Left lung (tissue), 10 donors: Measurements from ENCODE around the gene TOLLIP. TPM values are rescaled to one million over a fixed set of nuclear protein-coding genes. Genes with fewer than 3 reads are reported as not detected.

ENCODE experiments used
- ATAC-seq: fragments of 200-7000 bp; cut with Tn5 transposase; one replicate; pipeline ENCODE4 v1.9.1; 2020; ENCODE audit warnings: moderate library complexity
- DNase-seq, 4 donors: peaks; one replicate each; pipeline ENCODE4 v3.0.0-alpha.2; 2013 to 2020
- H3K27ac ChIP-seq, 2 donors: fragments of 200-600 bp; sonication (generic) in 1 of 2; one replicate each; pipeline versions ENCODE4 v1.5.0 to v1.8.0; 2020 to 2021
- H3K27me3 ChIP-seq, 2 donors: fragments of 200-600 bp; sonication (generic) in 1 of 2; one replicate each; pipeline versions ENCODE4 v1.5.0 to v1.8.0; 2020 to 2021
- H3K36me3 ChIP-seq, 2 donors: fragments of 200-600 bp; sonication (generic) in 1 of 2; one replicate each; pipeline versions ENCODE4 v1.5.0 to v1.8.0; 2020 to 2021
- H3K4me1 ChIP-seq, 2 donors: fragments of 200-600 bp; one replicate each; pipeline ENCODE4 v1.8.0; 2021
- H3K4me3 ChIP-seq, 2 donors: fragments of 200-600 bp; sonication (generic) in 1 of 2; one replicate each; pipeline versions ENCODE4 v1.5.0 to v1.8.0; 2020 to 2021; ENCODE audit warnings: mild to moderate bottlenecking in 1 of 2
- H3K9me3 ChIP-seq, 2 donors: fragments of 200-600 bp; sonication (generic) in 1 of 2; one replicate each; pipeline versions ENCODE4 v1.5.0 to v1.8.0; 2020 to 2021
- intact Hi-C, 2 donors: fragments of 100-400 bp; cut with DNase I; formaldehyde crosslinking; loops; one replicate each; pipeline versions ENCODE4 v1.11.2 to v1.14.2; 2022
- polyA plus RNA-seq, 6 donors: library from polyadenylated mRNA; unstranded; fragments of 120-200 nt; gene quantifications; one replicate each; pipeline ENCODE4 v1.2.1, GENCODE V29; 2013; ENCODE audit not compliant: insufficient read length in 6 of 6
- total RNA-seq, 2 donors: library from RNA; stranded (reverse); fragmentation: NEBNext Ultra II Directional; extraction: Animal tissue kit (Norgen Biotek cat#: 25700); gene quantifications; one replicate each; pipeline ENCODE4 v1.2.1, GENCODE V29; 2021
- TF ChIP-seq, protein P1 (sequence below), 2 donors: fragments of 200-600 bp; sonication (generic) in 1 of 2; IDR thresholded peaks; one replicate each; pipeline versions ENCODE4 v1.5.0 to v1.8.0; 2021; ENCODE audit warnings: antibody characterized with exemption in 2 of 2
- donor health status: DM: no; HTN: yes; CAD: no.
- donor health status: DM: no; HTN: no; CAD: no.

Gene TOLLIP
- total and polyA plus RNA-seq, 8 donors: 22.4 to 63.5 (median 27.2) TPM

DNA sequence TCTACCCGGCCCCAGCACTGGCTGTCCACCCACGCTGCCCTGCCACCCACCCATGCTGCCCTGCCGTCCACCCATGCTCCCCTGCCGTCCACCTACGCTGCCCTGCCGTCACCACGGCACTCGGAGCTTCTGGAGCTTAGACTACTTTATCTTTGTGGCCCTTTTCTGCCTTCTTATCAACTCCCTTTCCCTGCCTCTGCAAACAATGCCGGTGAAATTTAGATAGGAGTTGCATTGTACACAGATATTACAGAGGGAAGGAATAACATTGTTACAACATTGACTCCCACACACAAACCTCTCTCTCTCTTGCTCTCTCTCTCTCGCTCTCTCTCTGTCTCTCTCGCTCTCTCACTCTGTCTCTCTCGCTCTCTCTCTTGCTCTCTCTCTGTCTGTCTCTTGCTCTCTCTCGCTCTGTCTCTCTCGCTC is 46.6 kb upstream of the TOLLIP start:
- Histone ChIP-seq H3K9me3 (no peaks in the 10 kb centered on the region), H3K27ac (no peak overlapping the region), H3K4me3 (no peak overlapping the region), H3K36me3 (no peaks in the 10 kb centered on the region), H3K4me1 (no peaks in the 10 kb centered on the region), H3K27me3 (peaks cover 0 to 35% of the 10 kb centered on the region in 2 donors)
- DNase-seq (no peak), ATAC-seq (no peak)
- intact Hi-C loops: no loop called here
- TF ChIP-seq, protein P1, sequence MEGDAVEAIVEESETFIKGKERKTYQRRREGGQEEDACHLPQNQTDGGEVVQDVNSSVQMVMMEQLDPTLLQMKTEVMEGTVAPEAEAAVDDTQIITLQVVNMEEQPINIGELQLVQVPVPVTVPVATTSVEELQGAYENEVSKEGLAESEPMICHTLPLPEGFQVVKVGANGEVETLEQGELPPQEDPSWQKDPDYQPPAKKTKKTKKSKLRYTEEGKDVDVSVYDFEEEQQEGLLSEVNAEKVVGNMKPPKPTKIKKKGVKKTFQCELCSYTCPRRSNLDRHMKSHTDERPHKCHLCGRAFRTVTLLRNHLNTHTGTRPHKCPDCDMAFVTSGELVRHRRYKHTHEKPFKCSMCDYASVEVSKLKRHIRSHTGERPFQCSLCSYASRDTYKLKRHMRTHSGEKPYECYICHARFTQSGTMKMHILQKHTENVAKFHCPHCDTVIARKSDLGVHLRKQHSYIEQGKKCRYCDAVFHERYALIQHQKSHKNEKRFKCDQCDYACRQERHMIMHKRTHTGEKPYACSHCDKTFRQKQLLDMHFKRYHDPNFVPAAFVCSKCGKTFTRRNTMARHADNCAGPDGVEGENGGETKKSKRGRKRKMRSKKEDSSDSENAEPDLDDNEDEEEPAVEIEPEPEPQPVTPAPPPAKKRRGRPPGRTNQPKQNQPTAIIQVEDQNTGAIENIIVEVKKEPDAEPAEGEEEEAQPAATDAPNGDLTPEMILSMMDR (IDR thresholded peaks at IDR 0.05): no peak

DNA sequence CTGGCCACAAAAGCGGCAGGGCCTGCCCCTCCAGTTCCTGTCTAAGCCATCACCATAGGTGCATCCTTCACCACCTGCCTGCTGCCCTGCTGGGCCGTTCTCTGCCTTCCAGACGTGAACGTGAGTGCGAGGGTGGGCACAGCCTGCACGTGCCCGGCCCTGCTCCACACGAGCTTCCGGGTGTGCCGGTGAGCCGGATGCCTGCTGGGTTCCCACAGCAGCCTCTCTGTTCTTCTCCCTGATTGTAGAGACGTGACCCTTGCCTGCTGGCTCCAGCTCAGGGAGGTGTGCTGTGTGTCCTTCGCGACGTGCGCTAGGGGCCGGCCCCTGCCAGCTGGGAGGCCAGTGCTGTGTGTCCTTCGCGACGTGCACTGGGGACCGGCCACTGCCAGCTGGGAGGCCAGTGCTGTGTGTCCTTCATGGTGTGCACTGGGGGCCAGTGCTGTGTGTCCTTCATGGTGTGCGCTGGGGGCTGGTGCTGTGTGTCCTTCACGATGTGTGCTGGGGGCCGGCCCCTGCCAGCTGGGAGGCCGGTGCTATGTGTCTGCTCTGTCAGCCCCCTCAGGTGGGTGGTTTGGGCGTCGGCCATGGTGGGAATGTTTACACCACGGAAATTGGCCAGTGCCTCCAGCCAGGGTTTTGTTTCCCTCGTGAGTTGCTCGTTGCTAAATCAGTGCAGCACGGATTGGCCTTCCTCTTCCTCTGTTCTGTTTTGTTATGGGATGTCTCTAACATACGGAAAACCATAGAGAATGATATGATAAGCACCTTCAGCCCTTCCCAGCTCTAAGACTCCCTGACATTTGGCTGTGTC is 44.9 kb upstream of the TOLLIP start:
- Histone ChIP-seq H3K27ac (no peak overlapping the region), H3K9me3 (no peaks in the 10 kb centered on the region), H3K4me3 (no peak overlapping the region), H3K36me3 (no peaks in the 10 kb centered on the region), H3K27me3 (peaks cover 0 to 50% of the 10 kb centered on the region in 2 donors), H3K4me1 (no peaks in the 10 kb centered on the region)
- intact Hi-C loops: no loop called here
- ATAC-seq (no peak), DNase-seq (no peak)
- TF ChIP-seq, protein P1 (IDR thresholded peaks at IDR 0.05): no peak

DNA sequence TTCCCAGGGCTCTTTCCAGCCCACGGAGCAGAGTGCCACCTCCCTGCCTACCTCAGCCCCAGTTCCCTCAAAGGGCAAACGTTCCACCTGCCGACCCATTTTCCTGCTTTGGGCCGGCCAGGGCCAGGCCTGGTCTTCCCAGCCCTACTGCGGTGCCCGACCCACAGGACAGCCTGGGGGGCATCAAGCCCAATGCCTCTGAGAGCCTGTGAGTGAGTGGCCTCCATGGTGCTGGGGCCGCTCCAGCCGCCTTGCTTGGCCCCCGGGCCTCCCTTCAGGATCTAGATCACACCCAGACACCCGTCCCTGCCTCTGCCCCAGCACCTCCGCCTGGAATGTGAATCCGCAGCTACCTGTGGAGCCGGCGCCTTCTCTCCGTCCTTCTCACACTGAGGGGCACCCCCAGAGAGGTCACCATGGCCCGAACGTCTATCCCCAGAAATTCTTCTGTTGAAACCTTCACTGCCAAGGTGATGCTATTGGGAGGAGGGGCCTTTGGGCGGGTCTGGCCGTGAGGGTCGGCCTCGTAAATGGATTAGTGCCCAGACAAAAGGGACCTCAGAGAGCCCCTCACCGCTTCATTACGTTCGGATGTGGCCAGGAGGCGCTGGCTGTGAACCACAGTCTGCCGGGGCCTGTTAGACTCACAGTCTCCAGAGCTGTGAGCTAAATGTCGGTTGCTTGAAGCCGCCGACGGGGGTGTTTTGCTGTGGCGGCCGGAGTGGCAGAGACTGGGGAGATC is 44.1 kb upstream of the TOLLIP start:
- DNase-seq (no peak), ATAC-seq (no peak)
- H3K9me3 ChIP-seq: no peaks in the 10 kb centered on the region
- H3K27me3 ChIP-seq: peaks cover 0 to 58% of the 10 kb centered on the region in 2 donors
- H3K4me3 ChIP-seq: no peak overlapping the region
- no peaks in the 10 kb centered on the region for H3K36me3 ChIP-seq
- TF ChIP-seq, protein P1 (IDR thresholded peaks at IDR 0.05): no peak
- intact Hi-C loops: no loop called here
- H3K27ac ChIP-seq: no peak overlapping the region
- H3K4me1 ChIP-seq: no peaks in the 10 kb centered on the region

DNA sequence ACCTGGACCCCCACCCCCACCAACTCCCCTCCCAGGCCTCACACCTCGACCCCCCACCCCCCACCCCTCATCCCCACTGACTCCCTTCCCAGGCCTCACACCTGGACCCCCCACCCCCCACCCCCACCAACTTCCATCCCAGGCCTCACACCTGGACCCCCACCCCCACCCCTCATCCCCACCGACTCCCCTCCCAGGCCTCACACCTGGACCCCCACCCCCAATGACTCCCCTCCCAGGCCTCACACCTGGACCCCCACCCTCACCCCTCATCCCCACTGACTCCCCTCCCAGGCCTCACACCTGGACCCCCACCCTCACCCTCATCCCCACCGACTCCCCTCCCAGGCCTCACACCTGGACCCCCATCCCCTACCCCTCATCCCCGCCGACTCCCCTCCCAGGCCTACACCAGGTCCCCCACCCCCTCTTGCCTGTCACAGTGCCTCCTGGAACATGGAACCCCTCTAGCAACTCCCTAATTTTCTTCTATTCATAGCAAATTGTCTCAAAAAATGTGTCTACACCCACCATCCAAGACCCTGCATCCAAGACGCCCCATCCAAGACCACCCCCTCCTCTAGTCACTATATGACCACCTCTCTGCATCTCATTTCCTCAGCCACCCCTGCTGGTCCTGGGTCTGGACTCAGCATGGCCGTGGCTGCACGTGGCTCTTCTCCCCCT is 43.4 kb upstream of the TOLLIP start:
- Histone ChIP-seq H3K27ac (no peak overlapping the region), H3K4me1 (no peaks in the 10 kb centered on the region), H3K27me3 (peaks cover 0 to 58% of the 10 kb centered on the region in 2 donors), H3K9me3 (no peaks in the 10 kb centered on the region), H3K36me3 (no peaks in the 10 kb centered on the region), H3K4me3 (no peak overlapping the region)
- DNase-seq: no peak
- ATAC-seq: no peak
- TF ChIP-seq, protein P1 (IDR thresholded peaks at IDR 0.05): no peak
- intact Hi-C loops: no loop called here
